Embryonic facial prominence (tissue), 1 donor: ENCODE measurements around the gene C12orf43.

Experiments used
- DNase-seq: peaks from one replicate; pipeline ENCODE4 v3.0.0-alpha.2; 2016; ENCODE audit errors: extremely low spot score

The C12orf43 gene

DNA sequence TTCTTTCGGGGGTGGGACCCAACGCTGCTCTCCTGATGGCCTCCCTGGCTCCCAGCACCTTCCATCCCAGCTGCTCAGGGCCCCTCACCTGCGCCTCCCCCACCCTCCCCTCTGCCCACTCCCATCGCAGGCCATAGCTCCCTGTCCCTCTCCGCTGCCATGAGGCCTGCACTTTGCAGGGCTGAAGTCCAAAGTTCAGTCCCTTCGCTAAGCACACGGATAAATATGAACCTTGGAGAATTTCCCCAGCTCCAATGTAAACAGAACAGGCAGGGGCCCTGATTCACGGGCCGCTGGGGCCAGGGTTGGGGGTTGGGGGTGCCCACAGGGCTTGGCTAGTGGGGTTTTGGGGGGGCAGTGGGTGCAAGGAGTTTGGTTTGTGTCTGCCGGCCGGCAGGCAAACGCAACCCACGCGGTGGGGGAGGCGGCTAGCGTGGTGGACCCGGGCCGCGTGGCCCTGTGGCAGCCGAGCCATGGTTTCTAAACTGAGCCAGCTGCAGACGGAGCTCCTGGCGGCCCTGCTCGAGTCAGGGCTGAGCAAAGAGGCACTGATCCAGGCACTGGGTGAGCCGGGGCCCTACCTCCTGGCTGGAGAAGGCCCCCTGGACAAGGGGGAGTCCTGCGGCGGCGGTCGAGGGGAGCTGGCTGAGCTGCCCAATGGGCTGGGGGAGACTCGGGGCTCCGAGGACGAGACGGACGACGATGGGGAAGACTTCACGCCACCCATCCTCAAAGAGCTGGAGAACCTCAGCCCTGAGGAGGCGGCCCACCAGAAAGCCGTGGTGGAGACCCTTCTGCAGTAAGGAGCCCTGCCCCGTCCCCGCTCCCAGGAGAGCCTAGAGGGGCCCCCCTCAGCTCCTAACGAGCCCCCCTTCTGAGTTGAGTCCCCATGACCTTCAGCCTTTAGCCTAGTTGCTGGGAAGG lies 37.7 kb downstream of the C12orf43 start, which contains the start of gene HNF1A:
Gene HNF1A (plus strand): TSS at position 248 of the 924 bp plus-strand sequence. CDS start 226 bp downstream, at position 474.
- DNase-seq = no peak

GRCh38 chr12:120977531-120978295 lies 38.6 kb downstream of the C12orf43 start:
- no peak for DNase-seq

- no peak for DNase-seq
Observed at GRCh38 chr12:120972870-120973543, 43.3 kb downstream of the C12orf43 start.

GRCh38 chr12:120971299-120972180 lies 44.7 kb downstream of the C12orf43 start:
- peak; percentile 9 for DNase-seq

- no peak for DNase-seq
Observed at GRCh38 chr12:120970310-120970709, 46.0 kb downstream of the C12orf43 start.

GRCh38 chr12:120965534-120966091 lies 50.7 kb downstream of the C12orf43 start:
- DNase-seq = no peak

DNA sequence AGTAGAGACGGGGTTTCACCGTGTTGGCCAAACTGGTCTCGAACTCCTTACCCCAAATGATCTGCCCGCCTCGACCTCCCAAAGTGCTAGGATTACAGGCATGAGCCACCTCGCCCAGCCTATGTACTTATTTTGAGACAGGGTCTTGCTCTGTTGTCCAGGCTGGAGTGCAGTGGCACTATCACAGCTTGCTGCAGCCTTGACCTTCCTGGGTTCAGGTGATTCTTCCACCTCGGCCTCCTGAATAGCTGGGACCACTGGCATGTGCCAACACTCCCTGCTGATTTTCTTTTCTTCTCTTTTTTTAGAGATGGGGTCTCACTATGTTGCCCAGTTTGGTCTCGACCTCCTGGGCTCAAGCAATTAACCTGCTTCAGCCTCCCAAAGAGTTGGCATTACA lies 52.0 kb downstream of the C12orf43 start:
- DNase-seq = no peak

DNA sequence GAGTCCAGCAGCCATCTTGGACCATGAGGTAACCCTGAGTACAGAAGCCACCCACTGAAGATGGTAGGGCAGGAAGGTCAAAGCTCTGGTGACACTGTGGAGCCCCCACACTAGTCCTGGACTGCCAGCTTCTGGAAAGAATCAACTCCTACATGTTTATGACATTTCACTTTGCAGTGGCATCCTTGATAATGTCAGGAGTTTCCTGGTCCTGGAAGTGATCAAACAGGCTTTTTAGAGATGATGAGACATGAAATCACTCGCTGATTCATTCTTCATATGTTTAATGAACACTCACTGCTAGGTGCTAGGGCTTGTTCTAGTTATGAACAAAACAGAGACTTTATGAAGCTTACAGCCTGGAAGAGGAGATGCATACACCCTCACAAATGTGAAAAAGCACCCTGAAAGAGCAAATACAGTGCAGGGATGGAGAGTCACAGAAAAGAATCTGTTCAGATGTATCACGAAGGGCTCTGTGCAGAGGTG lies 53.7 kb downstream of the C12orf43 start:
- no peak for DNase-seq

- no peak for DNase-seq
Observed at GRCh38 chr12:120961604-120962531, 54.4 kb downstream of the C12orf43 start.

DNA sequence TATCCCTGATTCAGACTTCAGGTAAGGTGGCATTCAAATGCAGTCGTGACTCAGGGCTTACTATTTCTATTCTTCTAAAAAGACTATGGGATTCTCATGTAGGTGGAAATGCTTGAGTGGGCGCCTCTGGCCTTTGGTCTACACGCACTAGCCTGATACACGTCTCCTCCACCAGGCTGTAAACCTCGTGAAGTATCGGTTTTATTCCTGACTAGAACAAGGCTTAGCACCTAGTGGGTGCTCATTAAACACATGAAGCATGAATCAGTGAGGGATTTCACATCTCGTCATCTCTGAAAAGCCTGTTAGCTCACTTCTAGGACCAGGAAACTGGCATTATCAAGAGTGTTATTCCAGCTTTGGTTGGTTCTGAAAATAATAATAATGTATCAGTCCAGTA lies 55.6 kb downstream of the C12orf43 start:
- DNase-seq = no peak

GRCh38 chr12:120959111-120959878 lies 57.0 kb downstream of the C12orf43 start:
- no peak for DNase-seq

DNA sequence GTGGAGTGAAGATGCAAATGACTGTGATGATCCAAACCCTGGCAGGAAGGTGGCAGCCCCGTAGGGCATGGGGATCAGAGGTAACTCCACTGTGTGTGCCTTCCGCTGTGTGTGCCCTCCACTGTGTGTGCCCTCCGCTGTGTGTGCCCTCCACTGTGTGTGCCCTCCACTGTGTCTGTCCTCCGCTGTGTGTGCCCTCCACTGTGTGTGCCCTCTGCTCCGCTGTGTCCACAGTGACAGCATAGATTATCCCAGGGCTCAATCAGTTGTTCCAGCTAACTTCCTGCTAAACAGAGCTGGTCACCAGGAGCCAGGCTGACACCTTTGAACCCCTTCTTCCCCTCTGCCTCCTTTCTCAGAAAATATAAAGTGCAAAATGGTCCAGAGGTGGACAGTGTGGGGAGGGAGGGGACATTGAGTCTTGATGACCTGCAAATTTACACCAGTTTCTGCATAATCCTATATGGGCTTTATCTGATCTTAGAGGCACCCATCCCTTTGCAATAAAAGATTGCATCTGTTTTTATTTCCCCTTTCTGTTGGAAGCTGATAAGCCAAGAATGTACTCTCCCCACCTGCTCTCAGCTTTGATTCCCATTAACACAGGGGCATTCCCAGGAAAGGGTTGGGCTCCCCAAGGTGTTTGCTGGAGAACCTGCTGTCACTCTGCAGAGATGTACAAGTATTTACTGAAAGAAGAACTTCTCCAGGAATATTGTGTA lies 59.5 kb downstream of the C12orf43 start:
- no peak for DNase-seq

DNA sequence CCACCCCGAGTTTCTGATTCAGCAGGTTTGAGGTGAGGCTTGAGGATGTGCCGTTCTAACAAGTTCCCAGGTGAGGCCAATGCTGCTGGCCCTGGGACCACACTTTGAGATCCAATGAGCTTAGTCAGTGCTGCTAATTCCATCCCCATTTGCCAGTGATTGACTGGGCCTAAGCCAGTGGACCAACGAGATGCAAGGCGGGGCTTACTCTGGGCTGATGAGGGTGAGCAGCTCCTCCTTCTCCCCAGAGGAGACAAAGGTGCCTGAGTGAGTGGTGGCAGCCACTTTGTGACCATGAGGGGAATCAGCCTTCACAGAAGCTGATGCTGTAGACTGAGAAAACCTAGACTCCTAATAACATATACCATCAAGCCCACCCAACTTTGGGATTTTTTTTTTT lies 61.1 kb downstream of the C12orf43 start:
- no peak for DNase-seq

DNA sequence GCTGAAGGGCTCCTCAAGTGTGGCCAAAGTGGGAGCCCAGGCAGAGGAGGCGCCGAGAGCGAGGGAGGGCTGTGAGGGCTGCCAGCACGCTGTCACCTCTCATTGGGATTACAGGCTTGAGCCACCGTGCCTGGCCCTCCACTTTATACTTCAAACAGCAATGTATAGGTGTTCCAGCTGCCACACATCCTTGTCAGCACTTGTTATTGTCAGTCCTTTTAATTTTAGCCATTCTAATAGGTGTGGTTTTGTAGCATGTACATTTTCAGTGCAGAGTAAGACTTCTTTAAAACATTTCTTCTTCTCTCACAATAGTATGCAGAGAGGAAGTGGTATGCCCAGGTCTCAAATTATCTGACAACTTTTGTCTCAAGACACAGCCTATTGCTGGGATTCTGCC lies 65.5 kb downstream of the C12orf43 start:
- DNase-seq = no peak
